GM23248 (cell line): ENCODE measurements around the gene CARD14. TPM values are rescaled to one million over a fixed set of nuclear protein-coding genes. Genes with fewer than 3 reads are reported as not detected.

Source experiments
- DNase-seq: peaks from one replicate; pipeline ENCODE4 v3.0.0-alpha.2; 2015
- H2AFZ ChIP-seq: fragments of 200-600 bp; sonication (generic); 2 replicates; pipeline ENCODE4 v1.6.1; 2016; ENCODE audit warnings: antibody characterized with exemption
- H3F3A ChIP-seq: fragments of 200-600 bp; sonication (generic); 2 replicates; pipeline ENCODE4 v1.6.1; 2016; ENCODE audit warnings: mild to moderate bottlenecking, antibody characterized with exemption, mixed run types; ENCODE audit not compliant: insufficient read depth
- H3K27ac ChIP-seq: fragments of 200-600 bp; sonication (generic); 2 replicates; pipeline ENCODE4 v1.5.1; 2016; ENCODE audit warnings: mild to moderate bottlenecking
- H3K27me3 ChIP-seq: fragments of 200-600 bp; sonication (generic); replicated peaks from 2 replicates; pipeline ENCODE4 v1.6.1; 2016; ENCODE audit warnings: mild to moderate bottlenecking; ENCODE audit not compliant: insufficient read depth
- H3K36me3 ChIP-seq: fragments of 200-600 bp; sonication (generic); 2 replicates; pipeline ENCODE4 v1.6.1; 2016; ENCODE audit warnings: low read depth, mild to moderate bottlenecking
- H3K4me1 ChIP-seq: fragments of 200-600 bp; sonication (generic); 2 replicates; pipeline ENCODE4 v1.6.1; 2016; ENCODE audit warnings: mild to moderate bottlenecking; ENCODE audit not compliant: insufficient read depth
- H3K4me2 ChIP-seq: fragments of 200-600 bp; sonication (generic); one replicate; pipeline ENCODE4 v1.6.1; 2016; ENCODE audit warnings: mild to moderate bottlenecking; ENCODE audit not compliant: unreplicated experiment
- H3K4me3 ChIP-seq: fragments of 200-600 bp; sonication (generic); 2 replicates; pipeline ENCODE4 v1.5.1; 2016; ENCODE audit warnings: mild to moderate bottlenecking
- H3K79me2 ChIP-seq: fragments of 200-600 bp; sonication (generic); 2 replicates; pipeline ENCODE4 v1.6.1; 2016; ENCODE audit warnings: mild to moderate bottlenecking; ENCODE audit not compliant: insufficient read depth
- H3K9ac ChIP-seq: fragments of 200-600 bp; sonication (generic); 2 replicates; pipeline ENCODE4 v1.6.1; 2016; ENCODE audit warnings: mild to moderate bottlenecking
- H3K9me2 ChIP-seq: fragments of 200-600 bp; sonication (generic); 2 replicates; pipeline ENCODE4 v1.6.1; 2016; ENCODE audit warnings: mixed run types, mild to moderate bottlenecking, moderate library complexity; ENCODE audit not compliant: insufficient read depth
- H3K9me3 ChIP-seq: fragments of 200-600 bp; sonication (generic); one replicate; pipeline ENCODE4 v1.6.1; 2017; ENCODE audit warnings: low read depth
- H4K20me1 ChIP-seq: fragments of 200-600 bp; sonication (generic); 2 replicates; pipeline ENCODE4 v1.6.0; 2016; ENCODE audit not compliant: insufficient read depth
- EZH2 ChIP-seq: fragments of 200-600 bp; sonication (generic); IDR thresholded peaks from 2 replicates; pipeline ENCODE4 v1.6.1; 2018; ENCODE audit warnings: antibody characterized with exemption, mild to moderate bottlenecking; ENCODE audit not compliant: insufficient read depth, poor library complexity, severe bottlenecking
- EZH2phosphoT487 ChIP-seq: fragments of 200-600 bp; sonication (generic); IDR thresholded peaks from 2 replicates; pipeline ENCODE4 v1.6.1; 2018; ENCODE audit warnings: antibody characterized with exemption, moderate library complexity, mild to moderate bottlenecking, low read depth; ENCODE audit not compliant: insufficient read depth
- WGBS, 2 experiments: methylation state at CpG; one replicate each; pipeline ENCODE4 v1.1.6; 2015 to 2017; ENCODE audit warnings: low lambda C conversion rate in 2 of 2, low coverage in 1 of 2; ENCODE audit errors: missing lambda C conversion rate in 2 of 2; 5-methylcytosine and 5-hydroxymethylcytosine counted together
- in situ Hi-C: fragments of 300-500 bp; cut with MboI; formaldehyde crosslinking; loops from 2 replicates; pipeline ENCODE4 v1.15.0; 2020
- polyA plus RNA-seq: library from polyadenylated mRNA; unstranded; fragments of >200 nt; fragmentation: Nextera tagmentation; extraction: Ambion mirVana; gene quantifications from 2 replicates; pipeline ENCODE4 v1.2.1, GENCODE V29; 2016
- total RNA-seq: library from RNA; depleted of rRNA; stranded (reverse); fragments of >200 nt; shearing (Covaris generic); gene quantifications from 2 replicates; pipeline ENCODE4 v1.2.3, GENCODE V29; 2014

Gene CARD14
- total and polyA plus RNA-seq, 2 experiments from 2014 or later, result 0.06 TPM; not detected in 1

- in situ Hi-C loops, result no loop called here
- no peaks in the 10 kb centered on the region for H3K79me2 ChIP-seq
- H3K27ac ChIP-seq, result no peak overlapping the region
- H3K9me3 ChIP-seq, result no peaks in the 10 kb centered on the region
- H3K36me3 ChIP-seq, result no peaks in the 10 kb centered on the region
- no peaks in the 10 kb centered on the region for H3K4me1 ChIP-seq
- 81 to 88% methylated on average over 21 of the region's 21 CpGs for WGBS, 2 experiments
- H4K20me1 ChIP-seq, result no peaks in the 10 kb centered on the region
- H3K9ac ChIP-seq, result no peak overlapping the region
- 0 out of 2 replicates have a peak, but pooled peaks cover 5% of the 10 kb centered on the region for H3K27me3 ChIP-seq
- no peak overlapping the region for H3K4me2 ChIP-seq
- H3F3A ChIP-seq, result no peaks in the 10 kb centered on the region
- no peak overlapping the region for H3K4me3 ChIP-seq
- no peak for DNase-seq
- TF ChIP-seq EZH2phosphoT487 (no peak), EZH2 (no peak)
- no peaks in the 10 kb centered on the region for H3K9me2 ChIP-seq
- no peak overlapping the region for H2AFZ ChIP-seq
Measured at GRCh38 chr17:80177986-80178595, 8.3 kb downstream of the CARD14 start.

- Histone ChIP-seq H3K9me3 (no peaks in the 10 kb centered on the region), H3K79me2 (no peaks in the 10 kb centered on the region), H3K36me3 (no peaks in the 10 kb centered on the region), H3K27me3 (0 out of 2 replicates have a peak, but pooled peaks cover 5% of the 10 kb centered on the region), H2AFZ (no peak overlapping the region), H3K4me3 (no peak overlapping the region), H3K9ac (no peak overlapping the region), H3F3A (no peaks in the 10 kb centered on the region), H3K9me2 (no peaks in the 10 kb centered on the region), H3K4me2 (no peak overlapping the region), H4K20me1 (no peaks in the 10 kb centered on the region), H3K27ac (no peak overlapping the region), H3K4me1 (no peaks in the 10 kb centered on the region)
- no peak for DNase-seq
- in situ Hi-C loops, result no loop called here
- no peak for TF ChIP-seq EZH2
- no peak for TF ChIP-seq EZH2phosphoT487
- 61 to 76% methylated on average over 10 to 13 of the region's 14 CpGs for WGBS, 2 experiments
Measured at GRCh38 chr17:80180192-80180591, 10.4 kb downstream of the CARD14 start.

GRCh38 chr17:80181431-80181830, 11.6 kb downstream of the CARD14 start:
- no peaks in the 10 kb centered on the region for H3K79me2 ChIP-seq
- H3K4me1 ChIP-seq, result no peaks in the 10 kb centered on the region
- DNase-seq, result no peak
- H3K4me2 ChIP-seq, result no peak overlapping the region
- H3K27me3 ChIP-seq, result 0 out of 2 replicates have a peak, but pooled peaks cover 5% of the 10 kb centered on the region
- H3F3A ChIP-seq, result no peaks in the 10 kb centered on the region
- no peaks in the 10 kb centered on the region for H3K36me3 ChIP-seq
- no peaks in the 10 kb centered on the region for H3K9me2 ChIP-seq
- H3K9me3 ChIP-seq, result no peaks in the 10 kb centered on the region
- H4K20me1 ChIP-seq, result no peaks in the 10 kb centered on the region
- H2AFZ ChIP-seq, result no peak overlapping the region
- H3K9ac ChIP-seq, result no peak overlapping the region
- no peak overlapping the region for H3K4me3 ChIP-seq
- no peak for TF ChIP-seq EZH2
- TF ChIP-seq EZH2phosphoT487, result no peak
- 82 to 84% methylated on average over 16 to 17 of the region's 17 CpGs for WGBS, 2 experiments
- in situ Hi-C loops, result no loop called here
- H3K27ac ChIP-seq, result no peak overlapping the region

GRCh38 chr17:80182118-80182844, 12.5 kb downstream of the CARD14 start:
- Histone ChIP-seq H3K79me2 (no peaks in the 10 kb centered on the region), H3K9ac (no peak overlapping the region), H3K4me2 (no peak overlapping the region), H3K9me3 (no peaks in the 10 kb centered on the region), H3K27me3 (0 out of 2 replicates have a peak, but pooled peaks cover 5% of the 10 kb centered on the region), H3K4me1 (peaks cover 5% of the 10 kb centered on the region), H3K27ac (no peak overlapping the region), H3K36me3 (no peaks in the 10 kb centered on the region), H3F3A (peaks cover 2% of the 10 kb centered on the region; the same call in 1 of the 2 replicates), H2AFZ (no peak overlapping the region), H4K20me1 (no peaks in the 10 kb centered on the region), H3K9me2 (no peaks in the 10 kb centered on the region), H3K4me3 (no peak overlapping the region)
- no peak for DNase-seq
- in situ Hi-C loops, result no loop called here
- no peak for TF ChIP-seq EZH2phosphoT487
- TF ChIP-seq EZH2, result no peak
- 79 to 82% methylated on average over 29 to 30 of the region's 30 CpGs for WGBS, 2 experiments
